Stimulated activated CD4-positive, alpha-beta T cell treated with anti-CD3 and anti-CD28 coated beads, Interleukin-1b, Interleukin-23, amount 100 ng/mL, for 48 hours (primary cell): ENCODE measurements around the gene MADCAM1.

ENCODE experiments used
- DNase-seq: peaks from one replicate; pipeline ENCODE4 v3.0.0-alpha.2; 2020

Gene MADCAM1

DNA sequence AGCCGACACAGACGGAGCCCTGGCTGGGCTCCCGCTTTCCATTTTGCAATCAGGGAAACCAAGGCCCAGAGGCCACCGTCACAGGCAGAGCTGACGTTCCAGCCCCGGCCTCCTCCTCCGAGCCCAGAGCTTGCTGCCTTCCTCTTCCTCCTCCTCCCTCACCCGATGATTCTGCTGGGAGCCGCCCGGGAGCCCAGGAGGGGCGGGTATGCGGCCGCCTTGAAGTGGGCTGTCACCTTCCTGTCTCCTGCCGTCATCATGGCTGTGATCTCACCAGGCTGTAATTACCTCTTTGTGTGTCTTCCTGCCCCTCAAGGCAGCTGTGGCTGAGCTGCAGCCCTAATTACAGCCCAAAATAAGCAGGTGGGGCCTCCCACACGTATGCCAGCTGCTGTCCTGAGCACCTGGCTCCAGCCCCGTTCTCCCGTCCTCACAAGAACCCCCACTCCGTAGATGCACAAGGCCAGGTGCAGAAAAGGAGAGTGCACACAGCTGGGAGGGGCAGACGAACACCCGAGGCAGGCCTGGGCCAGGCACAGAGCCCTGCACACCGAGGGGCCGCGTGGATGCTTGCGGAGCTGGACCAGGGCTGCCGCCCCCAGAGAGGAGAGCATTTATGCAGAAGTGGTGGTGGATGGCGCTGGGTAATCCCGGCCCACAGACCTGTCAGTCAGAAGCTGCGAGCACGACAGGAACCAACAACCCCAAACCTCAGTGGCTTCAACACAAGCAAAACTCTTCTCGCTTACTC, 15.0 kb downstream of the MADCAM1 start:
- peak; percentile 77 for DNase-seq

- no peak for DNase-seq
Observed at GRCh38 chr19:512547-513365, 16.5 kb downstream of the MADCAM1 start.

GRCh38 chr19:513368-514165, 17.3 kb downstream of the MADCAM1 start:
- DNase-seq, result no peak

DNA sequence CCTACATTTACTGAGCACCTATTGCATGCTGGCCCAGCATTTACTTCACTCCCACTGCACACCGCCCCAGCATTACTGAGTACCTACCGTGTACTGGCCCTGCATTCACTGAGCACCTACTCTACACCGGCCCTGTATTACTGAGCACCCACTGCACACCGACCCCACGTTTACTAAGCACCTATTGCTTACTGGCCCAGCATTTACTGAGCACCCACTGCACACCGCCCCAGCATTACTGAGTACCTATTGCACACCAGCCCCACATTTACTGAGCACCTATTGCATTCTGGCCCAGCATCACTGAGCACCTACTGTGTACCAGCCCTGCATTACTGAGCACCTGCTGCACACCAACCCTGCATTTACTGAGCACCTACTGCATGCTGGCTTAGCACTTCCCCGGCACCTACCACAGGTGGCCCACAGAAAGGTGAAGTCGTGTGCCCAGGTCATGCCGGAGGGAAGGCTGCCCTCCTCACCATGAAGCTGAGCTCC, 17.9 kb downstream of the MADCAM1 start:
- no peak for DNase-seq

DNA sequence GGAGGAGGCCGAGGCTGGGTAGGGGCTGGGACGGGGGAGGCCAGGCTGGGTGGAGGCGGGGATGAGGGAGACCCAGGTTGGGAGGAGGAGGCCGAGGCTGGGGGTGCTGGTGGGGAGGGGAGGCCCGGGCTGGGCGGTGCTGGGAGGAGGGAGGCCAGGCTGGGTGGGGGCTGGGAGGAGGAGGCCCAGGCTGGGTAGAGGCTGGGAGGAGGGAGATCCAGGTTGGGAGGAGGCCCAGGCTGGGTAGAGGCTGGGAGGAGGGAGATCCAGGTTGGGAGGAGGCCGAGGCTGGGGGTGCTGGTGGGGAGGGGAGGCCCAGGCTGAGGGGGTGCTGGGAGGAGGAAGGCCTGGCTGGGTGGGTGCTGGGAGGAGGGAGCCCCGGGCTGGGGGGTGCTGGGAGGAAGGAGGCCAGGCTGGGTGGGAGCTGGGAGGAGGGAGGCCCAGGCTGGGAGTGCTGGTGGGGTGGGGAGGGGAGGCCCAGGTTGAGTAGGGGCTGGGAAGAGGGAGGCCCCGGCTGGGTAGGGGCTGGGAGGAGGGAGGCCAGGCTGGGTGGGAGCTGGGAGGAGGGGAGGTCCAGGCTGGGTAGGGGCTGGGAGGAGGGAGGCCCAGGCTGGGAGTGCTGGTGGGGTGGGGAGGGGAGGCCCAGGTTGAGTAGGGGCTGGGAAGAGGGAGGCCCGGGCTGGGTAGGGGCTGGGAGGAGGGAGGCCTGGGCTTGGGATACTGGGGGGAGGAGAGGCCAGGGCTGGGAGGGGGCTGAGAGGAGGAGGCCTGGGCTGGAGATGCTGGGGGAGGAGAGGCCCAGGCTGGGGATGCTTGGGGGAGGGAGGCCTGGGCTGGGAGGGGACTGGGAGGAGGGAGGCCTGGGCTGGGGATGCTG, 21.7 kb downstream of the MADCAM1 start:
- DNase-seq, result no peak

DNA sequence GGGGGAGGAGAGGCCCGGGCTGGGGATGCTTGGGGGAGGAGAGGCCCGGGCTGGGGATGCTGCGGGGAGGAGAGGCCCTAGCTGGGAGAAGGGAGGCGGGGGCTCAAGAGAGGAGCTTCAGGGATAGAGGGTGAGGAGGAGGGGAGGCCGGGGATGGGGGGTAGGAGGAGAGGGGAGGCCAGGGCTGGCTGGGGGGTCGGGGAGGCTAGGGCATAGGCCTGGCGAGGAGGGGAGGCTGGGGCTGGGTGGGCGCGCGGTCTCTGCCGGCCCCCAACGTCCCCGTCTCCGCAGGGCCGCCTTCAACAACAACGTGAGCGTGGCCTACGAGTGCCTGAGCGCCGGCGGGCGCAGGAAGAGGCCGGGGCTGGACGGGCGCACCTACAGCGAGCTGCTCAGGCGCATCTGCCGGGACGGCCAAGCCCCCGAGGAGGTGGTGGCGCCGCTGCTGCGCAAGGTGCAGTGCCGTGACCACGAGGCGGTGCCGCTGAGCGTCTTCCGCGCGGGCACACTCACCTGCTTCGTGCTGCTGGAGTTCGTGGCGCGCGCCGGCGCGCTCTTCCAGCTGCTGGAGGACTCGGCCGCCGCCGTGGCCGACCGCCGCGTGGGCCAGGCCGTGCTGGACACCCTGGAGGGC, 22.4 kb downstream of the MADCAM1 start:
- DNase-seq, result peak; percentile 47

- DNase-seq, result no peak
Observed at GRCh38 chr19:519449-519865, 23.2 kb downstream of the MADCAM1 start.

GRCh38 chr19:522726-523125, 26.4 kb downstream of the MADCAM1 start:
- no peak for DNase-seq

DNA sequence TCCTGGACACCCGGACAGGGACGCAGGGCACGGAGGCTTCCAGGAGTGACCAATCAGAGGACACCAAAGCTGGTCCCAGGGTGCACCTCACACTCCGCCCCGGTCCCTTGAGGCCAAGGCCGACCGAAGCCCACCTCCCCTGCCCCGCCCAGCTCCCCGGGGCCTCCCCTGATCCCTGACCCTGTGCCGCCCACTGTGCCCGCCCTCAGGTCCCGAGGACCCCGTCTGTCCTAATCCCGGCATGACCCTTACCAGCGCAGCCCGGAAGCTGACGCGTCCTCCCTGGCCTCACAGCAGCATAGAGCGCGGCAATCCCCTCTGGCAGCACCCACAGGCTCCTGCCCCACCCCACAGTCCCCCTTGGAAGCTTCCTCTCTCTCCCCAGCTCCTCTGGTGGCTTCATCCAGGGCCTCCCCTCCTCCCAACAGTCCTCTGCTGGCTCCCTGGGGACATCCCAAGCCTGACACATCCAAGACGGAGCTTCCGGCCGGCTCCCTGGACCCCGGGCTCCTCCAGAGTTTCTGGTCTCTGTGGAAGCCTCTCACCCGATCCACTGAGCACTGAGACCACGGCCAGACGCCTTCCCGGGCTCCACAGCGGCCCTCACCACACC, 27.9 kb downstream of the MADCAM1 start:
- DNase-seq, result no peak

DNA sequence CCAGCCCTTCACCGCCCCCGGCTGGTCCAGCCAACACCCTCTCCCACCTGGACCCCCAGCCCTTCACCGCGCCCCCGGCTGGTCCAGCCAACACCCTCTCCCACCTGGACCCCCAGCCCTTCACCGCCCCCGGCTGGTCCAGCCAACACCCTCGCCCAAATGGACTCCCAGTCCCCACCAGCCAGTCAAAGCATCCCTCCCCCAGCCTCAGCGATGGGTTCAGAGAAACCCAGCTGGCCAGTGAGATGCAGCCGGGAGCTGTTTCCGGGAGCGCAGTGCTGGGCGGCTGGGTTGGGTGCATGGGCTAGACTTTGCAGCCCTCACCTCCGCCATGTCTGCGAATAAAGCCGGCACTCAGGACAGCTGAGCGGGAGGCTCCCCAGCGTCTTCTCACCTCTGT, 28.7 kb downstream of the MADCAM1 start:
- no peak for DNase-seq

- DNase-seq, result no peak
Observed at GRCh38 chr19:525857-526419, 29.7 kb downstream of the MADCAM1 start.

GRCh38 chr19:530134-531008, 34.1 kb downstream of the MADCAM1 start:
- no peak for DNase-seq

GRCh38 chr19:531009-531752, 34.9 kb downstream of the MADCAM1 start:
- peak; percentile 86 for DNase-seq

DNA sequence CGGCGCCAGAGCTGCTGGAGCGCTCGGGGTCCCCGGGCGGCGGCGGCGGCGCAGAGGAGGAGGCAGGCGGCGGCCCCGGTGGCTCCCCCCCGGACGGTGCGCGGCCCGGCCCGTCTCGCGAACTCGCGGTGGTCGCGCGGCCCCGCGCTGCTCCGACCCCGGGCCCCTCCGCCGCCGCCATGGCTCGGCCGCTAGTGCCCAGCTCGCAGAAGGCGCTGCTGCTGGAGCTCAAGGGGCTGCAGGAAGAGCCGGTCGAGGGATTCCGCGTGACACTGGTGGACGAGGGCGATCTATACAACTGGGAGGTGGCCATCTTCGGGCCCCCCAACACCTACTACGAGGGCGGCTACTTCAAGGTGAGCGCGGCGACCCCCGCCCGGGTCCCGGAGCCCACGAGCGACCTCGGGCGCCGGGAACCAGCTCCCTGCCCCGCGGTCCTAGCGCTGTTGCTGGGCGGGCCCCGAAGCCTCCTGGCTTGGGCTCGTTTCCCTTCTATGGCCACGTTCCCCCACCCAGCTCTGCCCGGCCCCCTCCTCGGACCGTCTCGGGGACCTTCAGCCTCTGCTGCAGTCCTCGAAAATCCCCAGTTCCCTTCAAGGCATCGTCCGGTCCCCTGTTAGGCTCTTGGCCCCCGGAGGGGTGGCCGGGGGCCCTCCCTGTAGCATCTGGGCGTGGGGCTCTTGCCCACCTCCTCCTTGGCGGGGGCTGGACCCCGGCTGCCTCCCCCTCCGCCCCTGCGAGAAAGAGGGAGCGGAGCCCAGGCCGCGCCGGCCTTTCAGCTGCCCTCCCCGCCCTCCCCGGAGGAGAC, 35.7 kb downstream of the MADCAM1 start, which contains the start of gene CDC34:
Gene CDC34, plus strand, starts transcription at position 8 of the 808 bp plus-strand sequence. Its CDS starts 172 bp downstream, at position 180.
- DNase-seq, result no peak

DNA sequence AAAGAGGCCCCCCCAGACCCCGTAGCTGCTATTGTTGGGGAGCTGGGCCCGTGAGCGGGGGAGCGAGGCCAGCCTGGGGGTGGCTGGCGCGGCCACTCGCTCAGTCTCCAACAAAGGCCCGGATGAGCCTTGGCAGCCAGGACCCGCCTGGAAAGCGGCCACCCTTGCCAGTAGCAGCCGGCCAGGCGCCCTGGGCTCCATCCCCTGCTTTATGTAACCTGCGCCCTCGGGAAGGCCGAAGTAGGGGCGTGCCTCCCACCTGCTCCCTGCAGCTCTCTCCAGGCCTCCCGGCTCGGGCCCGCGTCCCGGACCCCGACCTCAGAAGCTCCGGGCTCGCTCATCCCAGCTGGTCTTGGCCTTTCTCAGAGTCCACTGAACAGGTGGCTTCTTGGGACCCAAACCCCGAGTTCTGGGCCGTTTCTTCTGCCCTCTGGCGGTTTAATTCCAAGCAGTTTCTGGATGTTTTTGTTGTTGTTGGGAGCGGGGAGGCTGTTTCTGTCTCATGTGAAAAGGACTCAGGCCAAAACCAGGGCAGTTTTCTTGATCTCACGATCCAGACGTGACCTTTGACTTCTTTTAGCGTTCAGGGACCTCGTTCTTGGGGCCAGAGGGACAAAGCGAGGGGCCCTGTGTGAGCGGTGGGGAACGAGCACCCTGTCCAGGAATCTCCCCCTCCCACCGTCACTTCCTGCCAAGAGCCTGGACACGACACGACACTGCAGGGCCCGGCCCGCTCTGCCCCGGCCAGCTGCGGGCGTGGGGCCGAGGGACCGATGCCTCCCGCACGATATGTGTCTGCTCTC, 36.5 kb downstream of the MADCAM1 start:
- no peak for DNase-seq

DNA sequence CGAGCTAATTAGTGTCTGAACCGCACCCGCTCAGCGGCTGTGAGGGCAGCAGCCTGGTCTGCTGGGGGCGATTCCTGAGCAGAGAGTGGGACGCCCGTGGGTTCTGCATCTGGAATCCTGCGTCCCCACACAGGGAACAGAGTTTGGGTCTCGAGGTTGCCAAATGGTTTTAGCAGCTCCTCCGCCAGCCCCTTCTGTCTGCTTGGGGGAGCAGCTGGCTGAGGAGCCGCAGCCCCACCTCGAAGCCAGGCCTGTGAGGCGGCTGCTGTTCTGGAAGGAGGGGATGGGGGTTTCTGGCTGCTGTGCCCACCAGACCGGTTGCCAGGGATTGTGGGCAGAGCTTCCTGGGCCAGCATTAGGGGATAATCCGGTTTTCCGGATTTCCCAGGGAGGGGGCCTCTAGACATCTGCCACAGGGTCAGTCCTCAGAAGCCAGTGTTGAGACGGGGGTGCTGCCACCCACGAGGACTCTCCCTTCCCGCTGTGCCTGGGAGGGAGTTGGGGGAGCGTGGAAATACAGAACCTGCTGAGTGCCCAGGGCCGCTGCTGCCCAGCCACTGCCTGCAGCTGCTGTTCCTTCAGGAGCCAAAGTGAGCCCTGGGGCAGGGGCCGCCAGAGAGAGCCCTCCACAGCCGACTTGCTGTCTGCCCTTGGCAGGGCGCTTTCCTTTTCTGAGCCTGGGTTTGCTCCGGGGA, 37.2 kb downstream of the MADCAM1 start:
- no peak for DNase-seq
